B cell (primary cell): ENCODE data around the gene AGO3. TPM values are rescaled to one million over a fixed set of nuclear protein-coding genes. Genes with fewer than 3 reads are reported as not detected.

ENCODE experiments used
- ATAC-seq: fragments of 200-7000 bp; cut with Tn5 transposase; one replicate; pipeline ENCODE4 v1.10.0; 2021; ENCODE audit warnings: low read depth, mild to moderate bottlenecking, moderate number of reproducible peaks, moderate library complexity
- CTCF ChIA-PET: fragments of 350-600 bp; sonication (Branson Sonifier 250); formaldehyde crosslinking; loops from one replicate; lab custom pipeline; 2021; ENCODE audit warnings: antibody characterized with exemption, inconsistent platforms; lab: Charles Lee
- POLR2A ChIA-PET: fragments of 350-600 bp; sonication (Branson Sonifier 250); formaldehyde crosslinking; loops from one replicate; lab custom pipeline; 2021; ENCODE audit warnings: antibody characterized with exemption; lab: Charles Lee
- DNase-seq: peaks from one replicate; pipeline ENCODE4 v3.0.0; 2013
- H2AFZ ChIP-seq: 2 replicates; pipeline ENCODE4 v1.6.1; 2012; ENCODE audit warnings: mild to moderate bottlenecking, low read depth, low read length; ENCODE audit not compliant: insufficient read depth, poor library complexity, severe bottlenecking
- H3K27ac ChIP-seq, 2 donors: 1 replicate in 1 of 2; 2 replicates in 1 of 2; pipeline ENCODE4 v1.5.1; 2012 to 2013; ENCODE audit warnings: low read length in 2 of 2, mild to moderate bottlenecking in 2 of 2, moderate library complexity in 1 of 2
- H3K27me3 ChIP-seq, 4 experiments: fragments of 200-600 bp in 1 of 4; sonication (generic) in 1 of 4; replicated peaks in 1 of 4; 1 replicate in 2 of 4; 2 replicates in 2 of 4; pipeline versions ENCODE4 v1.6.1 to v1.7.0; 2013 to 2016; ENCODE audit warnings: low read length in 3 of 4, mild to moderate bottlenecking in 2 of 4, mixed read lengths in 1 of 4, moderate library complexity in 1 of 4; ENCODE audit not compliant: insufficient read depth in 4 of 4, control insufficient read depth in 3 of 4; ENCODE audit errors: control extremely low read depth in 1 of 4
- H3K36me3 ChIP-seq, 2 experiments: replicated peaks in 1 of 2; 1 replicate in 1 of 2; 2 replicates in 1 of 2; pipeline versions ENCODE4 v1.6.1 to v1.7.1; 2013; ENCODE audit warnings: low read length in 1 of 2; ENCODE audit not compliant: insufficient read depth in 2 of 2, control insufficient read depth in 1 of 2; ENCODE audit errors: control extremely low read depth in 1 of 2, extremely low read depth in 1 of 2
- H3K4me1 ChIP-seq, 2 donors: fragments of 200-600 bp in 1 of 2; sonication (generic) in 1 of 2; 1 replicate in 1 of 2; 2 replicates in 1 of 2; pipeline versions ENCODE4 v1.5.1 to v1.6.1; 2013 to 2017; ENCODE audit warnings: low read length in 2 of 2; ENCODE audit not compliant: control insufficient read depth in 2 of 2, insufficient read depth in 2 of 2
- H3K4me2 ChIP-seq: replicated peaks from 2 replicates; pipeline ENCODE3; 2012; ENCODE audit warnings: mild to moderate bottlenecking, low read depth, low read length; ENCODE audit not compliant: poor library complexity, severe bottlenecking
- H3K4me3 ChIP-seq, 5 experiments: fragments of 200-600 bp in 1 of 5; sonication (generic) in 1 of 5; 1 replicate in 3 of 5; 2 replicates in 2 of 5; pipeline versions ENCODE4 v1.5.1 to v1.7.0; 2011 to 2016; ENCODE audit warnings: low read length in 4 of 5, mild to moderate bottlenecking in 4 of 5, low read depth in 2 of 5, control low read depth in 1 of 5, moderate library complexity in 1 of 5; ENCODE audit not compliant: insufficient read depth in 1 of 5; ENCODE audit errors: control extremely low read depth in 1 of 5, extremely low read depth in 1 of 5
- H3K79me2 ChIP-seq: fragments of 200-600 bp; sonication (generic); one replicate; pipeline ENCODE4 v1.6.0; 2016; ENCODE audit warnings: low read length; ENCODE audit not compliant: control insufficient read depth, insufficient read depth
- H3K9ac ChIP-seq: fragments of 200-600 bp; sonication (generic); 2 replicates; pipeline ENCODE4 v1.6.1; 2017; ENCODE audit warnings: mild to moderate bottlenecking, low read length, moderate library complexity
- H3K9me3 ChIP-seq, 3 donors: one replicate each; pipeline versions ENCODE4 v1.6.1 to v1.7.1; 2013; ENCODE audit warnings: low read length in 2 of 3; ENCODE audit not compliant: control insufficient read depth in 2 of 3, insufficient read depth in 1 of 3; ENCODE audit errors: control extremely low read depth in 1 of 3
- H4K20me1 ChIP-seq: 2 replicates; pipeline ENCODE4 v1.6.0; 2012; ENCODE audit warnings: mild to moderate bottlenecking, low read length; ENCODE audit not compliant: insufficient read depth, control insufficient read depth, poor library complexity, severe bottlenecking
- H3K27ac Mint-ChIP-seq: one replicate; pipeline ENCODE4 v1.8.0; 2021; ENCODE audit warnings: mixed read lengths
- H3K27me3 Mint-ChIP-seq: one replicate; pipeline ENCODE4 v1.8.0; 2021; ENCODE audit warnings: mixed read lengths
- H3K4me1 Mint-ChIP-seq: one replicate; pipeline ENCODE4 v1.8.0; 2021; ENCODE audit warnings: mixed read lengths
- H3K4me3 Mint-ChIP-seq: one replicate; pipeline ENCODE4 v1.8.0; 2021; ENCODE audit warnings: mixed read lengths
- H3K9me3 Mint-ChIP-seq: one replicate; pipeline ENCODE4 v1.8.0; 2022; ENCODE audit warnings: mixed read lengths; ENCODE audit not compliant: insufficient read depth
- EZH2 ChIP-seq: IDR thresholded peaks from 2 replicates; pipeline ENCODE4 v1.6.1; 2012; ENCODE audit warnings: borderline replicate concordance, low read depth, mild to moderate bottlenecking, moderate library complexity, low read length; ENCODE audit not compliant: insufficient read depth, poor library complexity, severe bottlenecking
- WGBS: methylation state at CpG from one replicate; pipeline ENCODE4 v1.1.5; 2013; ENCODE audit warnings: missing lambda C conversion rate; ENCODE audit not compliant: insufficient coverage; 5-methylcytosine and 5-hydroxymethylcytosine counted together
- intact Hi-C: fragments of 100-400 bp; cut with micrococcal nuclease; formaldehyde crosslinking; loops from one replicate; pipeline ENCODE4 v1.10.0; 2022
- polyA plus RNA-seq: library from polyadenylated mRNA; depleted of rRNA; stranded (reverse); fragments of >200 nt; gene quantifications from 2 replicates; pipeline ENCODE4 v1.2.3, GENCODE V29; 2012
- total RNA-seq, 2 donors: library from RNA; stranded (reverse); fragments of 120-200 nt in 1 of 2; gene quantifications; 1 replicate in 1 of 2; 2 replicates in 1 of 2; pipeline versions ENCODE4 v1.2.3 to v1.2.4, GENCODE V29; 2013 to 2022
- TF ChIP-seq, protein P1 (sequence below): fragments of 200-600 bp; IDR thresholded peaks from one replicate; pipeline ENCODE4 v1.8.0; 2022; ENCODE audit warnings: antibody characterized with exemption, mild to moderate bottlenecking

Gene AGO3
- total and polyA plus RNA-seq, 2 donors (not counting 1 experiment from before 2014, with no cell fraction given) = 5.1 to 44.9 TPM

DNA sequence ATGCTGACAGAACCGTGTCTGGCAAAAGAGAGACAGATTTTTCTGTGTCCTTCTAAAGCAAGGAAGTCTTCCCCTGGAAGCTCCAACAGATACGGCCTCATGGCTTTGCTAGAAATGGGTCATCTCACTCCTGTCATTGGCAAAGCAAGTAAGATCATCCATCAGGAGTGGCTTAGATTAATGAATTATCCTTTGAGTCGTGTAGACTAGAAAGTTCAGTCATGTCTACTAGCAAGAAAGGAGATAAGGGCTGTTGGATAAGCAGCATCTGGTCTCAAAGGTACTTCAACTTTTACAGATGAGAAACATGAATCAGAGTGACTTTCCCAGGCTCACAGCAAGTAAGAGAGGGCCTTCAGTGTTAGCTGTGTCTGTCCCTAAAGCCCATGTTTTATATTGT, 3.4 kb upstream of the AGO3 start:
- no peak overlapping the region for H3K4me3 ChIP-seq
- intact Hi-C loops = no loop called here
- peaks cover 31% of the 10 kb centered on the region for H3K4me1 Mint-ChIP-seq
- H2AFZ ChIP-seq = no peak overlapping the region
- ATAC-seq (no peak), DNase-seq (no peak)
- POLR2A ChIA-PET = interaction anchor here (0.7 kb wide), 1 partner anchor 44 kb away, joined by 4 read pairs; the partner anchor contains the start of gene AGO1
- TF ChIP-seq, protein P1, sequence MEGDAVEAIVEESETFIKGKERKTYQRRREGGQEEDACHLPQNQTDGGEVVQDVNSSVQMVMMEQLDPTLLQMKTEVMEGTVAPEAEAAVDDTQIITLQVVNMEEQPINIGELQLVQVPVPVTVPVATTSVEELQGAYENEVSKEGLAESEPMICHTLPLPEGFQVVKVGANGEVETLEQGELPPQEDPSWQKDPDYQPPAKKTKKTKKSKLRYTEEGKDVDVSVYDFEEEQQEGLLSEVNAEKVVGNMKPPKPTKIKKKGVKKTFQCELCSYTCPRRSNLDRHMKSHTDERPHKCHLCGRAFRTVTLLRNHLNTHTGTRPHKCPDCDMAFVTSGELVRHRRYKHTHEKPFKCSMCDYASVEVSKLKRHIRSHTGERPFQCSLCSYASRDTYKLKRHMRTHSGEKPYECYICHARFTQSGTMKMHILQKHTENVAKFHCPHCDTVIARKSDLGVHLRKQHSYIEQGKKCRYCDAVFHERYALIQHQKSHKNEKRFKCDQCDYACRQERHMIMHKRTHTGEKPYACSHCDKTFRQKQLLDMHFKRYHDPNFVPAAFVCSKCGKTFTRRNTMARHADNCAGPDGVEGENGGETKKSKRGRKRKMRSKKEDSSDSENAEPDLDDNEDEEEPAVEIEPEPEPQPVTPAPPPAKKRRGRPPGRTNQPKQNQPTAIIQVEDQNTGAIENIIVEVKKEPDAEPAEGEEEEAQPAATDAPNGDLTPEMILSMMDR = no peak
- TF ChIP-seq EZH2 = no peak
- H3K79me2 ChIP-seq = peaks cover 13% of the 10 kb centered on the region
- H3K9me3 ChIP-seq = no peaks in the 10 kb centered on the region
- CTCF ChIA-PET = interaction anchor here (0.7 kb wide), 2 partner anchors 337 to 509 kb away, joined by 3 to 4 read pairs; no protein-coding TSS in a partner anchor
- no peaks in the 10 kb centered on the region for H3K27me3 ChIP-seq
- H3K36me3 ChIP-seq = no peaks in the 10 kb centered on the region
- H3K4me1 ChIP-seq = peaks cover 22 to 29% of the 10 kb centered on the region in 2 donors
- WGBS = 80% methylated on average over 3 of the region's 3 CpGs
- H3K27ac ChIP-seq = no peak overlapping the region
- H3K27me3 Mint-ChIP-seq = no peaks in the 10 kb centered on the region
- H3K4me2 ChIP-seq = no peak overlapping the region
- H3K4me3 Mint-ChIP-seq = no peak overlapping the region
- no peak overlapping the region for H3K9ac ChIP-seq
- H4K20me1 ChIP-seq = no peaks in the 10 kb centered on the region
- H3K9me3 Mint-ChIP-seq = no peaks in the 10 kb centered on the region
- no peak overlapping the region for H3K27ac Mint-ChIP-seq

DNA sequence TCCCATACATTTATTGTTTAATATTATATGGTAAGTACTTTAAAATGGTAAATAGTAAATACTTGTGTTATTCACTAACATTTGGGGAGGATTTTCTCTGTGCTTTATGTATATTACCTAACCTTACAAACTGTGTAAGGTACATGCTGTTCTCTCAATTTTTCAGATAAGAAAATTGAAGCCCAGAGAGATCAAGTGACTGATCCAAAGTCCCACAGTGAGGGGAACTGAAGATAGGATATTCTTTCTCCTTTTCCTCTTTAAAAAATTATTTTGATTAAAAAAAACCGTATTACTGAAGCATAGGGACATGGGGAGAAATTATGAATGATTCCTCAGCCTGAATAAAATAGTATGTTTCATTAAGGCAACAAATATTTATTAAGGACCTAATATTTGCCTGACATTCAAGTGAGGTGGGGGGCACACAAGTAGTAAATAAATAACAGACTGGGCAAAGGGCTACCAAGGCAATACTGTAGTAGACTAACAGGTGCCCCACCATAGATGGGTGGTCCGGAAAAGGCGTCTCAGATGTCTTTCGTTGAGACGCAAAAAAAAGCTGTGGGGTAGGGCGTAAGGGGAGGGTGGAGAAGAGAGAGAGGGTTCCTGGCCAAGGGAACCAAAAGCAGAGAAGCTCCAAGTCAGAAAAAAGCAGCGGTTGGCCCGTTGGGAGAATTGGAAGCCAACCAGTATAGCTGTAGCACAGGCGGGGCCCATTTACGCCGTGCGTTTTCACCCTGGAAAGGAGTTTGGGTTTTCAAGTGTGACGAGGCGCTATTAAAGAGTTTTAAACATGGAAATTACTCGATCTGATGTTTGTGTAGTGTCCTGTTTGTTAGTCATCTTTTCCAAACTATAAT, 944 bp upstream of the AGO3 start:
- H3K9me3 Mint-ChIP-seq = no peaks in the 10 kb centered on the region
- ChIA-PET CTCF (interaction anchor here (0.7 to 2.7 kb wide), 6 partner anchors 9 to 157 kb away, joined by 3 to 16 read pairs (median 3); partner anchors contain the start of gene AGO1), POLR2A (interaction anchor here (0.6 to 1.1 kb wide), 2 partner anchors 12 to 392 kb away, joined by 3 read pairs; no protein-coding TSS in a partner anchor)
- H3K4me2 ChIP-seq = peak overlapping the region; percentile 78
- H3K79me2 ChIP-seq = peaks cover 38% of the 10 kb centered on the region
- H3K4me1 ChIP-seq = peaks cover 17 to 22% of the 10 kb centered on the region in 2 donors
- H3K4me3 ChIP-seq = peak overlapping the region; percentile 71 to 86 (median 80)
- peak overlapping the region; percentile 89 for H2AFZ ChIP-seq
- peak overlapping the region; percentile 91 for H3K9ac ChIP-seq
- H4K20me1 ChIP-seq = no peaks in the 10 kb centered on the region
- 0% methylated on average over 11 of the region's 15 CpGs for WGBS
- no peaks in the 10 kb centered on the region for H3K27me3 ChIP-seq
- peak overlapping the region; percentile 83 to 98 for H3K27ac ChIP-seq
- H3K36me3 ChIP-seq = no peaks in the 10 kb centered on the region
- H3K9me3 ChIP-seq = no peaks in the 10 kb centered on the region
- DNase-seq (no peak), ATAC-seq (no peak)
- no peaks in the 10 kb centered on the region for H3K27me3 Mint-ChIP-seq
- intact Hi-C loops = loop anchor here (1.0 kb wide), 1 partner anchor 47 kb away; the partner anchor contains the start of gene AGO1
- peak overlapping the region; percentile 83 for H3K4me3 Mint-ChIP-seq
- H3K27ac Mint-ChIP-seq = peak overlapping the region; percentile 91
- H3K4me1 Mint-ChIP-seq = peaks cover 28% of the 10 kb centered on the region
- TF ChIP-seq EZH2 = no peak
- TF ChIP-seq, protein P1 = no peak
